ENCODE data around the gene BRSK1. TPM values are rescaled to one million over a fixed set of nuclear protein-coding genes. Genes with fewer than 3 reads are reported as not detected.

BRSK1 gene
- total RNA-seq, 1 donor, result 4.0 TPM

DNA sequence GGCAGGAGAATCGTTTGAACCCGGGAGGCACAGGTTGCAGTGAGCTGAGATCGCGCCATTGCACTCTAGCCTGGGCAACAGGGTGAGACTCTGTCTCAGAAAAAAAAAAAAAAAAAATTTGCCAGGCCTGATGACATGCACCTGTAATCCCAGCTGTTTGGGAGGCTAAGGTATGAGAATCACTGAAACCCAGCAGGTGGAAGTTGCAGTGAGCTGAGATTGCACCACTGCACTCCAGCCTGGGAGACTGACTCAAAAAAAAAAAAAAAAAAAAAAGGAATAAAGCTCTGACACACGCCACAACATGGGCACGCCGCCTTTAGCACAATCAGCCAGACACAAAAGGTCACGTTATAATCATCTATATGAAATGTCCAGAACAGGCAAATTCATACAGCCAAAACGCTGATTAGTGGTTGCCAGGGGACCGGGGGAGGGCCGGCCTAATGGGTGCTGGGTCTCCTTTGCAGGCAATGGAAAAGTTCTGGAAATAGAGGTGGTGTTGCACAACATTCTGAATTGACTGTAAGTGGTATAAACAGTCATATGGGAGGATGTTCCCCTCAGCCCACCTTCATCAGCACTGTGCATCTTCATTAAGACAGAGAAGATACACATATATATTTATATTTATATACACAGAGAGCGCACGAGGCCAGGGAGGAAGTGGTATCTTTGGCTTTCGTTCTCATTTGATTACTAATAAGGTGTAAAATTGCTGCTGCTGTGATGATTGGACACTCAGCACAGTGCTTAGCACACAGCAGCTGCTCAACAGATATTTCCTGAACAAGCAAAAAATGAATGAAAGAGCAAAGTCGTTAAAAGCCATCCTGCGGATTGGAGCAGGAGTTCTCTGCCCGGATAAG, 7.7 kb upstream of the BRSK1 start:
- H2AFZ ChIP-seq (ENCODE audit: low read length), result no peak overlapping the region
- H3K79me2 ChIP-seq (ENCODE audit: insufficient read depth, low read length), result peaks cover 7% of the 10 kb centered on the region
- no peak overlapping the region for H3K27ac ChIP-seq (ENCODE audit: low read depth, low read length)
- H3K4me1 ChIP-seq (ENCODE audit: insufficient read depth, low read length), result peaks cover 14% of the 10 kb centered on the region
- no peaks in the 10 kb centered on the region for H4K20me1 ChIP-seq (ENCODE audit: insufficient read depth, low read length)
- no peak overlapping the region for H3K4me3 ChIP-seq (ENCODE audit: insufficient read depth, low read length)
- TF ChIP-seq CTCF (IDR thresholded peaks at IDR 0.05; ENCODE audit: extremely low read depth, low read depth, low read length), result no peak
- H3K4me2 ChIP-seq (ENCODE audit: insufficient read depth, low read length), result no peak overlapping the region
- H3K27me3 ChIP-seq (ENCODE audit: insufficient read depth, low read length), result no peaks in the 10 kb centered on the region
- no peaks in the 10 kb centered on the region for H3K9me3 ChIP-seq (ENCODE audit: low read depth, low read length)
- H3K36me3 ChIP-seq (ENCODE audit: insufficient read depth, low read length), result peaks cover 6% of the 10 kb centered on the region
- no peak for DNase-seq (ENCODE audit: insufficient read length, low spot score, missing footprints)

- Histone ChIP-seq H3K4me2 (ENCODE audit: insufficient read depth, low read length) (no peak overlapping the region), H3K4me3 (ENCODE audit: insufficient read depth, low read length) (no peak overlapping the region), H2AFZ (ENCODE audit: low read length) (no peak overlapping the region), H3K4me1 (ENCODE audit: insufficient read depth, low read length) (peaks cover 14% of the 10 kb centered on the region), H3K9me3 (ENCODE audit: low read depth, low read length) (no peaks in the 10 kb centered on the region), H3K79me2 (ENCODE audit: insufficient read depth, low read length) (peaks cover 7% of the 10 kb centered on the region), H3K27me3 (ENCODE audit: insufficient read depth, low read length) (no peaks in the 10 kb centered on the region), H3K27ac (ENCODE audit: low read depth, low read length) (no peak overlapping the region), H4K20me1 (ENCODE audit: insufficient read depth, low read length) (no peaks in the 10 kb centered on the region), H3K36me3 (ENCODE audit: insufficient read depth, low read length) (peaks cover 6% of the 10 kb centered on the region)
- TF ChIP-seq CTCF (IDR thresholded peaks at IDR 0.05; ENCODE audit: extremely low read depth, low read depth, low read length), result no peak
- no peak for DNase-seq (ENCODE audit: insufficient read length, low spot score, missing footprints)
These were observed 6.9 kb upstream of the BRSK1 start for GRCh38 chr19:55276720-55277430.

GRCh38 chr19:55277494-55277893, 6.3 kb upstream of the BRSK1 start:
- H3K4me2 ChIP-seq (ENCODE audit: insufficient read depth, low read length), result no peak overlapping the region
- peaks cover 14% of the 10 kb centered on the region for H3K4me1 ChIP-seq (ENCODE audit: insufficient read depth, low read length)
- H3K4me3 ChIP-seq (ENCODE audit: insufficient read depth, low read length), result no peak overlapping the region
- peaks cover 3% of the 10 kb centered on the region for H3K36me3 ChIP-seq (ENCODE audit: insufficient read depth, low read length)
- H2AFZ ChIP-seq (ENCODE audit: low read length), result no peak overlapping the region
- peaks cover 7% of the 10 kb centered on the region for H3K79me2 ChIP-seq (ENCODE audit: insufficient read depth, low read length)
- H3K27ac ChIP-seq (ENCODE audit: low read depth, low read length), result no peak overlapping the region
- DNase-seq (ENCODE audit: insufficient read length, low spot score, missing footprints), result no peak
- H4K20me1 ChIP-seq (ENCODE audit: insufficient read depth, low read length), result no peaks in the 10 kb centered on the region
- no peak for TF ChIP-seq CTCF (IDR thresholded peaks at IDR 0.05; ENCODE audit: extremely low read depth, low read depth, low read length)
- H3K9me3 ChIP-seq (ENCODE audit: low read depth, low read length), result no peaks in the 10 kb centered on the region
- H3K27me3 ChIP-seq (ENCODE audit: insufficient read depth, low read length), result no peaks in the 10 kb centered on the region
